DMS53 treated with DMSO at 0.1 percent for 48 hours (cell line): Measurements from ENCODE around the gene MANBA.

Source experiments
- DNase-seq: peaks from one replicate; lab custom pipeline; 2025; ENCODE audit not compliant: unreplicated experiment; lab: John Stamatoyannopoulos, UW

MANBA gene

DNA sequence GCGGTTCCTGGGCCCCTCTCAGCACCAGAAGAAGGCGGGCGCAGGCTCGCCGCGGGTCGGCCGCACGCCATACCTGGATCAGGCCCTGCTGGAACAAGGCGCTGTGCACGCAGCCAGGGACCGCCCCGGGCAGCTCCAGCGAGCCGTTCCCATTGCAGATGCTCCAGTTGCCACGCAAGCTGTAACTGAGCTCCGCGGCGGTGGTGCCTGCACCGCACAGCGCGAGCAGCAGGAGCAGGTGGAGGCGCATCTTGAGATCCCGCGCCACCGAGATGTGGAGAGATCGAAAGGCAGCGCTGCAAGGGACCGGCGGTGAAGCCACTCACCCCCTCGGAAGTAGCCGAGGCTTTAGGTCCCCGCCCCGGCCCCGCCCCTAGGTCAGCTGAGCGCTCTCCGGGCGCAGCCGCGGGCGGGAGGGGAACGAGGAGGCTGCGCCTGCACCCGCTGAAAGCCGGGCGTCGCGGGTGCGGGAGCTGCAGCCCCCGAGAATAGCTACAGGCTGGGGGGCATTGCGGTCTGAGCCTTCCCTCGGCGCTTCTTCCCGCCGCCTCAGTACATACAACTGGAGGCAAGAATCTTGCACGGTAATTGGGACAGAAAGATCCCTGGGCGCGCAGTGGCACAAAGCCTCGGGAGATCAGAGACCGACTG, at the start of gene MANBA:
Gene MANBA (minus strand): TSS at position 324 of the 651 bp plus-strand sequence. CDS start 74 bp downstream, at position 250.
- peak; percentile 26 for DNase-seq

DNA sequence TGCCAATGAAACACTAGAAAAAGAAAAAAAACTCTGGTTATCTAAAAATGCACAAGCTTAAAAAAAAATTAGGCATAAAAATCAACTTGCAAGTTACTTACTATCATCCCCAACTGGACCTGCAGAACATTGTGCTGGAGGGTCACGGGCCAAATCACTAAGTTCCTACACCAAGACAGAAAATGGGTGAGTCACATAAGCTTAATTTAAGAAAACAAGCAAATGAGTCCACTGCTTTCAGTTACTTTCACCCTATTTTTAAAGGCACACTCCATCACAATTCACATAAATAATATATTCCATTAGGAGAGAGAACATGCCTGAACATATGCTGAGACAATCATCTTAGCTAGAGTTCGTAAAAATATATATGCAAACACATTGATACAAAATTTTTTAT, 48.9 kb upstream of the MANBA start:
- DNase-seq: no peak

DNA sequence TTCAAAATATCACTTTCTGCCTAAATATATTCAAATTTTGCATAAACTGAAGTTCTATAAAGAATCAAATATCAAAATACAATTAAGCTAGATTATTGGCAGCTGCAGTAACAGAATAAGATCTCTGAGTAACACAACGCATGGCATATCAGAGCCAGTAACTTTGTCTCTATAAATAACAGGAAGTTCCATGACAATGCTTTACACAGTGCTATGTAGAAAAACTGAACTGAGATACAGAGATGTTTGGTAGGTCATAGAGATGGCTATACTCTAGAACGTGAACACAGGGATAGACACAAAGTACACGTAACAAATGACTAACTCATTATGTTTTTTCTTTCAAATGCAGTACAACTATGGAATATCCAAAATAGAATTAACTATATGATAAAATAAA, 48.4 kb upstream of the MANBA start:
- no peak for DNase-seq

- no peak for DNase-seq
Observed at GRCh38 chr4:102808009-102808408, 47.2 kb upstream of the MANBA start.

GRCh38 chr4:102807345-102807744, 46.6 kb upstream of the MANBA start:
- no peak for DNase-seq

DNA sequence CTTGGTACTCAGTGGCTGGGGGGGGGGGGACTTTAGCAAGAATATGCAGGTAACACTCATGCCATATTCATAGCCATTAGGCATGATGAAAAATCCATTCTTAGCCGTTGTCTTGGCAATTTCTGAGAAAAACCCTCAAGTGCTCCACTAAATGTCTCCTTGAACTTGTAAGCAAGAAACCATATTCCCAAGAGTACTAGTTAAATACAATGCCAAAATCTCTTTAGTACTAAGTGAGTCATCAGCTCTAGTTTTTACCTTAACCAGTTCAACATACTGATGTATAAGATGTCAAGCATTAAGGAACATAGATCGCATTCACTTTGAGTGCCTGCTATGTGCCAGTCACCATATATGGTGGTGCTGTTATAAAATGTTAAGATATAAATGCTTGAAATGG, 39.0 kb upstream of the MANBA start:
- no peak for DNase-seq

DNA sequence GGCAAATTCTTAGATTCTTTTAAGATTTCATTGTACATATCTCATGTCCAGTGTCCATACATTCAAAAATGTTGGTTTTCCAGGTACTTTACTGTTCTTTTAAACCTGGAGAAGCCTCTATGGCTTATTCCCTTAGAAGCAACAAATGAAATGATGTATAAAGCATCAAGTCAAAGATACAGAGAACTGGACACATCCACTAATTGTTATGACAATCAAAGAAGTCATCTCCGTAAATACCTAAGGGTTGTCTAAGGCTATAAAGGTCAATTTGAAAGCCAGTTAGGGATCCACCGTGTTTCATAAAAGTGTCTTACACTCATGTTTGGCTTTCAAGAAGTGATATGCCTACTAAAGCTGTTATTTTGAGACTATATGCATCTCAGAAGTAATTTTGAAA, 34.2 kb upstream of the MANBA start:
- no peak for DNase-seq

- DNase-seq: no peak
Observed at GRCh38 chr4:102792361-102792936, 31.7 kb upstream of the MANBA start.

DNA sequence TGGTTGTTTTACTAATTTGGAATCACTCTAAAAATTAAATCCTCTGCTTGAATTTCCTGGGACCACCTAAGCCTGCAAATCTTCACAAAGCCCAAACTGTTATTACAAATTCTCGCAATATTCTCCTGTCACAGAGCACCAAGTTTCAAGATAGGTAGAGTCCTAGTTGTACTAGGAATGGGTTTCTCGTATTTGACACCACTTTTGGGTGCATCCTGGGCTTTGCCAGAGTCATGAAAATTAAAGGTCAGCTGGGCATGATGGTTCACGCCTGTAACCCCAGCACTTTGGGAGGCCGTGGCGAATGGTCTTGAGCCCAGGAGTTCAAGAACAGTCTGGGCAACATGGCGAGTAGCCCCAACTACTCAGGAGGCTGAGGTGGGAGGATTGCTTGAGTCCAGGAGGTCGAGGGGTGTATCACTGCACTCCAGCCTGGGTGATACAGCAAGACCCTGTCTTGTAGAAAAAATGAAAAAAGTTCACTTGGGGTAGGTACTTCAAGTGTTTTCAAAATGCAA, 30.6 kb upstream of the MANBA start:
- no peak for DNase-seq

DNA sequence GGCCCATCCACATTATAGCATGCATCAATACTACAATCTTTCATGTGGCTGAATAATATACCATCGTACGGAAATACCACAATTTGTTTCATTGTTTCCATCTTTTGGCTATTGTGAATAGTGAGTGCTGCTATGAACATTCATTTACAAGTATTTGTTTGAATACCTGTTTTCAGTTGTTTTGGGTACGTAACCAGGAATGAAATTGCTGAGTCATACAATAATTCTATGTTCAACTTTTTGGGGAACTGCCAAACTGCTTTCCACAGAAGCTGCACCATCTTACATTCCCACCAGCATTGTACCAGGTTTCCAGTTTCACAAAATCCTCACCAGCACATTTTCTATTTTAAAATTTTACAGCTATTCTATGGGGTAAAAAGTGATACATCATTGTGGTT, 28.5 kb upstream of the MANBA start:
- DNase-seq: no peak

DNA sequence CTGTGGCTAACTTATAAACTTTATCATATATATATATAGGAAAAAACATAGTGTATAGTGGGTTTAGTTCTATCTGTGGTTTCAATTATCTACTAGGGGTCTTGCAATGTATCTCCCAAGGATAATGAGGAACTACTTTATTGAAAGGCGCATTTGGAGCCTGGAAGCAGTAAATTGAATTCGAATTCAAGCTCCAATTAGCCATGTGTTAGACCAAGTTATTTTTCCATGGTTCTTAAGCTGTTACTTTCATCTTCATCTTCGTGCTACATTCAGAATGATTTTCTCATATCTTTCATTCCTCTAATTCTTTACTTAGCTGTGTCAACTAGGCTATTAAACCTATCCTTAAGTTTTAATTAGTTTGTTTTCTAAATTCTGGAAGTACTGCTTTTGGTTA, 27.2 kb upstream of the MANBA start:
- DNase-seq: no peak

DNA sequence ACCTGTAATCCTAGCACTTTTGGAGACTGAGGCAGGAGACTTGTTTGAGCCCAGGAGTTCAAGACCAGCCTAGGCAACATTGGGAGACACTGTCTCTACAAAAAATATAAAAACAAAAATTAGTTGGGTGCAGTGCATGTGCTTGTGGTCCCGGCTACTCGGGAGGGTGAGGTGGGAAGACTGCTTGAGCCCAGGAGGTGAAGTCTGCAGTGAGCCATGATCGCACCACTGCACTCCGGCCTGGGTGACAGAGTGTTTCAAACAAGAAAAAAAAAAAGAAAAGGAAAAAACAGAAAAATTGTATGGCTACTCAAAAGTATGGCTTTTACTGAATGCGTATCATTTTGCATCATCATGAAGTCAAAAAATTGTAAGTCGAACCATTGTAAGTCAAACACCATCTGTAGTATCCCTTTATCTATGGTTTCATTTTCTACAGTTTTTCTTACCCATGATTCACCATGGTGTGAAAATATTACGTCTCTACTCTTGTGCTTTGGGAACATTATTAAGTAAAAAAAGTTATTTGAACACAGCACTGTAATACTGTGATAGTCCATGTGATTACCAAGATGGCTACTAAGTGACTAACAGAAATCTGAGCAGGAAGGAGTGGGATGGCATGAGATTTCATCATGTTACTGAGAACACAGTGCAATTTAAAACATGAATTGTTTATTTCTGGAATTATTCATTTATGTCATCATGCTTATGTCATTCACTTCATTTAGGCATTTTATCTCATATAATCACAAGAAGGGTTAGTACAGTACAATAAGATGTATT, 26.5 kb upstream of the MANBA start:
- no peak for DNase-seq

- no peak for DNase-seq
Observed at GRCh38 chr4:102786279-102786678, 25.5 kb upstream of the MANBA start.

DNA sequence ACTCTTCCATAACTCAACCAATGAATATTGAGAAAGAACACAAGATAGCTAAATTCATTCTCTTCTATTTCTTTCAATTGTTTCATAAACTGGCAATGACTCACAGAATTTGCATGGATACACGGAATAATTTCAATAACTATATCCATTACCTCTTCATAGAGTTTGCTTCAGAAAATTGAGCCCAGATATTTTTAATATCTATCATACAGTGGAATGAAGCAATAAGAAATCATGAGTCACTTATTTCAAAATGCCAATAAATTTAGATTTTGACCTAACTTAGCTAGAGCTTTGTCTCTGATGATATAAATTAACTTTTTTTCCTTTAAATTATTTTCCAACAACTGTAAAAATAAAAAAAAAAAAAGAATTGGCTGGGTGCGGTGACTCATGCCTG, 22.2 kb upstream of the MANBA start:
- no peak for DNase-seq

- no peak for DNase-seq
Observed at GRCh38 chr4:102781570-102781969, 20.8 kb upstream of the MANBA start.

DNA sequence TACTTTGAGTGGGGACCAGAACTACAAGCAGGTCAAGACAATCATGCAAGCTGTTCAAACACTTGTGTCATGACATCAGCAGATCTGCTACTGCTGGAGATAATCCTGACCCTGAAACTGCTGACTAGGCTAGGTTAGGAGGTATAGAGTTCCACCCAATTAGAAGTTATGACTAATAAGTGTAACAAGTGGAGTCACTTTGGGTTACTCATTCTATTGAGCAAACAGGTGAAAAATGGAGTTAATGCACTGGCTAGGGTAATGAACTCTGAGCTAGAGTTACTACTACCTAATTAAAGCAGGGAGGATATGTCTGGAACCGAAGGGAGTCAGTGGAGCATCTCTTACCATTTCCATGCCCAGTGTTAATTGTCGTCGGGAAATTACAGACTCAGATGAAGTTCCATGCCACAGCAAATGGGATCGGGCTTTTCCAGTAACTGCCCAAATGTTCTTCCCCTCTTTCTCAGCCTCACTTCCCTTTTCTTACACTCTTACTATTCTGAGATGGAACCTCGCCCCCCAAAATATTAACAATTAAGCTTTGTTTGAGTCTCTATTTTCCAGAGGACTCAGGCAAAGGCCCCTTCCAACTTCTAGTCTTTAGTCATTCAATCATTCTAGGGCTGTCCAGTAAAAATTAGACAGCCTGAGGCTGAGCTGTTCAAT, 19.8 kb upstream of the MANBA start:
- DNase-seq: peak; percentile 81

GRCh38 chr4:102779204-102779603, 18.4 kb upstream of the MANBA start:
- no peak for DNase-seq

DNA sequence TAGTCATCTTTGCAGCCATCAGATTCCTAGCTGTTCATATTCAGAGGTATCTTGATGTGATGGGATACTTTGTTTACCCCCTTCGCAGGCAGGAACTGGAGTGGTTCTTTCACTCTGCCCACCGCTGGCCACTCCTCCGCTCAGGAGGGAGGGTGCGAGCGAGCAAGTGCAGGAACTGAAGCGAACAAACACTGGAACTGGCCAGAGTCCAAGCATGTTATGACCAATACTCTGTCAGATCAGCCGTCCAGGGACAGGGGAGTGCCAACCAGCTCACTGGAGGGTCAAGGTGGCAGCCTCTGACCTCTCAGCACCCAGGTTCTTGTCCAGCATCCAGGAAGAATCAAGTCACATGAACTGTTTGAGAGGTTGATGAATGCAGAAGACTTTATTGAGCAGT, 18.0 kb upstream of the MANBA start:
- DNase-seq: no peak

GRCh38 chr4:102775805-102776204, 15.0 kb upstream of the MANBA start:
- DNase-seq: no peak

- no peak for DNase-seq
Observed at GRCh38 chr4:102774254-102774653, 13.5 kb upstream of the MANBA start.

GRCh38 chr4:102772738-102773340, 12.1 kb upstream of the MANBA start:
- DNase-seq: no peak
